Colonic mucosa (tissue), 4 donors: Measurements from ENCODE around the gene ASPG. TPM values are rescaled to one million over a fixed set of nuclear protein-coding genes. Genes with fewer than 3 reads are reported as not detected.

Source experiments
- DNase-seq: peaks from one replicate; pipeline ENCODE4 v3.0.0-alpha.2; 2020
- H3K27ac ChIP-seq: fragments of 200-600 bp; one replicate; pipeline ENCODE4 v1.8.0; 2021
- H3K27me3 ChIP-seq: fragments of 200-600 bp; one replicate; pipeline ENCODE4 v1.8.0; 2021
- H3K36me3 ChIP-seq: fragments of 200-600 bp; one replicate; pipeline ENCODE4 v1.8.0; 2021
- H3K4me1 ChIP-seq: fragments of 200-600 bp; one replicate; pipeline ENCODE4 v1.8.0; 2021; ENCODE audit warnings: mild to moderate bottlenecking
- H3K4me3 ChIP-seq: fragments of 200-600 bp; one replicate; pipeline ENCODE4 v1.8.0; 2021
- H3K9ac ChIP-seq, 2 donors: one replicate each; pipeline ENCODE4 v1.7.0; 2013; ENCODE audit warnings: control low read depth in 2 of 2, low read depth in 2 of 2, low read length in 2 of 2
- H3K9me3 ChIP-seq: fragments of 200-600 bp; one replicate; pipeline ENCODE4 v1.8.0; 2021
- CTCF ChIP-seq: fragments of 200-600 bp; IDR thresholded peaks from one replicate; pipeline ENCODE4 v1.8.0; 2022; ENCODE audit warnings: antibody characterized with exemption, mild to moderate bottlenecking
- intact Hi-C: fragments of 100-400 bp; cut with DNase I; formaldehyde crosslinking; loops from one replicate; pipeline ENCODE4 v1.14.1; 2022
- total RNA-seq, 2 donors: library from RNA; stranded (reverse); fragmentation: NEBNext Ultra II Directional in 1 of 2; extraction: Animal tissue kit (Norgen Biotek cat#: 25700) in 1 of 2; gene quantifications; one replicate each; pipeline ENCODE4 v1.2.1, GENCODE V29; 2021
- donor health status: healthy.
- donor health status: DM: no; HTN: no; CAD: no.
- donor health status: DM: no; HTN: no; CAD: no.

ASPG gene
- total RNA-seq, 2 donors from 2014 or later, result 1.4 to 7.5 TPM

- peaks cover 9% of the 10 kb centered on the region for H3K27me3 ChIP-seq
- H3K36me3 ChIP-seq, result no peaks in the 10 kb centered on the region
- TF ChIP-seq CTCF, result no peak
- intact Hi-C loops, result no loop called here
- no peak overlapping the region for H3K27ac ChIP-seq
- peak; percentile 12 for DNase-seq
- no peak overlapping the region for H3K9ac ChIP-seq
- no peak overlapping the region for H3K4me3 ChIP-seq
- H3K9me3 ChIP-seq, result no peaks in the 10 kb centered on the region
- H3K4me1 ChIP-seq, result no peaks in the 10 kb centered on the region
These were observed 34.2 kb downstream of the ASPG start for GRCh38 chr14:104119488-104120251.

DNA sequence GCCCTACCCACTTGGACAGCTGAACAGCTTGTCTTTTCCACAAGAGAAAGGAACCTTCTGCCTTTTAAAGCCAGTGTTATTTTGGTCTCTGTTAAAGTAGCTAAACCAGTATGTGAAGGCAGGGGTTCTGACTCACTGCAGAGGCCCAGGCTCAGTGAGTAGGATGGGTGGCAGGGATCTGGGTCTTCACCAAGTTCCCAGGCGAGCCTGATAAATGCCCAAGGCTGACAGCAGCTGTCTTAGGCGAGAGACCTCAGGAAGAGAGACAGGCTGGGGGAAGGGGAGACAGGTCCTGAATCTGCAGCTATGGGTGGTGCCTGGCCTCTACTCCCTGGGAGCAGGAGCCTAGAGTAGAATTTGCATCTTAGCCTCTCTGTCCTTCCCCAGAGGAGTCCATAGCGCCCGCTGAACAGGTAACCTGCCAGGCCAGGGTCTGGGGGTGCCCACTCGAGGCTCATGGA is 34.8 kb downstream of the ASPG start:
- H3K27me3 ChIP-seq, result peaks cover 9% of the 10 kb centered on the region
- no peak for TF ChIP-seq CTCF

DNA sequence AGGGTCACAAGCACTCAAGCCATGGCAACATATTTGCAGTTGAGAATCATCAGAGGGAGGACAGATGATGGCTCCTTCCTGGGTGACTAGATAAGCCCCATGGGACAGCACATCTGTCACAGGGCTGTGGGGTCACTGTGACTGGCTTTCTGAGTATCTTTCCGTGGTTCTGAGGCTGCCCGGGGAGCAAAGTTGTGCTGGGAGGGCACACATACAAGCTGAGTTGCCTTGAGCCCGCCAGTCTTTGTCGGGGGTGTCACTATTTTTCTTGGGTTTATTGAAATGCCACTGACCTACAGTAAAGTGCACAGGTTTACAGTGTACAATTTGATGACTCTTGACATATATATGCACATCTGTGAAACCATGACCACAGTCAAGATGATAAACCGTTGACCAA is 35.6 kb downstream of the ASPG start:
- intact Hi-C loops, result no loop called here
- Histone ChIP-seq H3K27ac (no peak overlapping the region), H3K27me3 (peaks cover 6% of the 10 kb centered on the region), H3K4me3 (no peak overlapping the region), H3K36me3 (no peaks in the 10 kb centered on the region), H3K9ac (no peak overlapping the region), H3K4me1 (no peaks in the 10 kb centered on the region), H3K9me3 (no peaks in the 10 kb centered on the region)
- peak; percentile 13 for DNase-seq
- TF ChIP-seq CTCF, result no peak

More for the DNA sequence above, 34.8 kb downstream of the ASPG start:
- Histone ChIP-seq H3K4me3 (no peak overlapping the region), H3K4me1 (no peaks in the 10 kb centered on the region), H3K27ac (no peak overlapping the region), H3K9me3 (no peaks in the 10 kb centered on the region), H3K36me3 (no peaks in the 10 kb centered on the region), H3K9ac (no peak overlapping the region)
- DNase-seq, result peak; percentile 15
- intact Hi-C loops, result no loop called here

GRCh38 chr14:104123879-104124278 is 38.4 kb downstream of the ASPG start:
- no peaks in the 10 kb centered on the region for H3K27me3 ChIP-seq

DNA sequence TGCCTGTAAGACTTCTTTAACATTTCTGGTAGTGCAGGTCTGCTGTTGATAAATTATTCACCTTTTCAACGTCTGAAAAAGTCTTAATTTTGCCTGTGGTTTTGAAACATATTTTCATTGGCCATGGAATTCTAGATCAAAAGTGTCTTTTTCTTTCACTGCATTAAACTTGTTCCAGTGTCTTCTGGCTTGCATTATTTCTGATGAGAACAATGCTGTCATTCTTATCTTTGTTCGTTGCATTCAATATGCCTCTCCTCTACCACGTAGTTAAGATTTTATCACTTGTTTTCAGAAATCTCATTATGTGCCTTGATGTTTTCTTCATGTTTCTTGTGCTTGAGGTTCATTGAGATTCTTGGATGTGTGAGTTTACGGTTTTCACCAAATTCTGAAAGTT is 39.5 kb downstream of the ASPG start:
- H3K4me1 ChIP-seq, result no peaks in the 10 kb centered on the region
- intact Hi-C loops, result no loop called here
- no peak for TF ChIP-seq CTCF
- no peak for DNase-seq
- H3K4me3 ChIP-seq, result no peak overlapping the region
- H3K27ac ChIP-seq, result no peak overlapping the region
- no peaks in the 10 kb centered on the region for H3K9me3 ChIP-seq
- no peak overlapping the region for H3K9ac ChIP-seq
- H3K27me3 ChIP-seq, result no peaks in the 10 kb centered on the region
- H3K36me3 ChIP-seq, result no peaks in the 10 kb centered on the region

More at GRCh38 chr14:104123879-104124278, 38.4 kb downstream of the ASPG start:
- DNase-seq, result no peak
- no peaks in the 10 kb centered on the region for H3K9me3 ChIP-seq
- H3K4me1 ChIP-seq, result no peaks in the 10 kb centered on the region
- H3K4me3 ChIP-seq, result no peak overlapping the region
- no peaks in the 10 kb centered on the region for H3K36me3 ChIP-seq
- no peak overlapping the region for H3K27ac ChIP-seq
- intact Hi-C loops, result no loop called here
- no peak overlapping the region for H3K9ac ChIP-seq
- no peak for TF ChIP-seq CTCF
